Measurements from ENCODE around the gene CLUH. TPM values are rescaled to one million over a fixed set of nuclear protein-coding genes. Genes with fewer than 3 reads are reported as not detected.
"Not testable (repeated sequence)": the region's sequence is repeated elsewhere in the genome, so short reads cannot be mapped to it uniquely, and the experiment has no call there.

The CLUH gene
- total and polyA plus RNA-seq, 9 donors, result 11.5 to 57.9 (median 42.6) TPM

DNA sequence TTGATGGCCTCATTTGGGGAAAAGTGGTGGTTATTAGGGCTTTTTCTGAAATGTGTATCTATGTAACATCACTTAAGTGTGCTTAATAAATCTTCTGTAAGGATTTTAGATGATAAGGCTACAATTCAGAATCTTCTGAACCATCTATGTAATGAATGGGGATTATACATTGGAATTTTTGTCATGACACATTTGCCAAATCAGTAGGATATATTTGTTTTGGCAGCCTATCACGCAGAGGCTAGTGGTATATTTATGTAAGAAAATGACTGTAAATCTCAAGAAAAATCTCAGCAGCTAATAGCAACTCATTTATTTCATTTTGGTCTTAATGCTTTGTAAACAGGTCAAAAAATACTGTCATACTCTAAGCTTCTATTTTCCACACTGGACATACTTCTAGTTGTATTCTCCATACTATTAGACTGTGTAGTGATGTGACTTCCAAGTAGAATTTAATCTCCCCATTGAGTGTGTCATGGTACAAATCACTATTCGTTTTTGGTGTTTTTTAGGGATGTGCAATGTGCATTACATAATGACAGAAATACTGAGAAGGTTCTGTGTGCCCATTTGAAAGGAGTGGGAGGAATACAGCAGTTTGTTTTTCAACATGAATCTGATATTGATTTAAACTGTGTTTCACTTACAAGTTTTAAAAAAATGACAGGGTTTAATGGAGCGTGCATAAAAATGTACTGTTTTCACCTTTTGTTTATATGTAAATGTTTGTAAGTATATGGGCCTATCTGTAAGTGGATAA is 29.2 kb downstream of the CLUH start:
- Histone ChIP-seq H3K4me3 (no peak overlapping the region), H3K4me1 (ENCODE audit: insufficient read depth) (no peaks in the 10 kb centered on the region), H3K27me3 (no peaks in the 10 kb centered on the region), H3K9me3 (no peaks in the 10 kb centered on the region), H3K36me3 (no peaks in the 10 kb centered on the region), H3K27ac (no peak overlapping the region)
- no peak for DNase-seq
- 68 to 72% (median 70%) methylated on average over 3 of the region's 3 CpGs for WGBS, 3 donors
- TF ChIP-seq POLR2A (IDR thresholded peaks at IDR 0.05) (no peak), EP300 (IDR thresholded peaks at IDR 0.05) (no peak)
- TF ChIP-seq, protein P1, sequence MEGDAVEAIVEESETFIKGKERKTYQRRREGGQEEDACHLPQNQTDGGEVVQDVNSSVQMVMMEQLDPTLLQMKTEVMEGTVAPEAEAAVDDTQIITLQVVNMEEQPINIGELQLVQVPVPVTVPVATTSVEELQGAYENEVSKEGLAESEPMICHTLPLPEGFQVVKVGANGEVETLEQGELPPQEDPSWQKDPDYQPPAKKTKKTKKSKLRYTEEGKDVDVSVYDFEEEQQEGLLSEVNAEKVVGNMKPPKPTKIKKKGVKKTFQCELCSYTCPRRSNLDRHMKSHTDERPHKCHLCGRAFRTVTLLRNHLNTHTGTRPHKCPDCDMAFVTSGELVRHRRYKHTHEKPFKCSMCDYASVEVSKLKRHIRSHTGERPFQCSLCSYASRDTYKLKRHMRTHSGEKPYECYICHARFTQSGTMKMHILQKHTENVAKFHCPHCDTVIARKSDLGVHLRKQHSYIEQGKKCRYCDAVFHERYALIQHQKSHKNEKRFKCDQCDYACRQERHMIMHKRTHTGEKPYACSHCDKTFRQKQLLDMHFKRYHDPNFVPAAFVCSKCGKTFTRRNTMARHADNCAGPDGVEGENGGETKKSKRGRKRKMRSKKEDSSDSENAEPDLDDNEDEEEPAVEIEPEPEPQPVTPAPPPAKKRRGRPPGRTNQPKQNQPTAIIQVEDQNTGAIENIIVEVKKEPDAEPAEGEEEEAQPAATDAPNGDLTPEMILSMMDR (IDR thresholded peaks at IDR 0.05), result no peak
- intact Hi-C loops (cut with DNase I), result loop anchor here in 1 of 4 donors (10.0 kb wide), 1 partner anchor 298 kb away; no protein-coding TSS in a partner anchor

DNA sequence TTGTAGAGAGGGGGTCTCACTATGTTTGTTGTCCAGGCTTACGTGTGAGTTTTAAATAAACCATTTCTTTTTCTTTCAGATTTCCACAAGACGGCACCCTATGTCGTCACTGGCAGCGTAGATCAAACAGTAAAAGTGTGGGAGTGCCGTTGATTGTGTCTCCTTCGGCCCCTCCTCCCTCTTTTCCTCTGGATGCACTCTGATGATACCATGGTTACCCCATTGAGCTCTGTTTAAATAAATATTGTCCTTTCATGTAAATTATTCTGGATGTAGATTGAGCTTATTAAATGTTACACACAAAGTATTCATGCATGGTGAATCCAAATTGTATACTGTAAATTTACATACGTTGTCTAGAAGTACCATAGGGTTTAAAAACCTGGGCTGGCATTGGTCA is 29.9 kb downstream of the CLUH start:
- WGBS, 3 donors, result 72 to 76% (median 75%) methylated on average over 7 of the region's 7 CpGs
- no peaks in the 10 kb centered on the region for H3K27me3 ChIP-seq
- H3K4me3 ChIP-seq, result no peak overlapping the region
- no peak for DNase-seq
- no peaks in the 10 kb centered on the region for H3K4me1 ChIP-seq (ENCODE audit: insufficient read depth)
- no peak overlapping the region for H3K27ac ChIP-seq
- no peaks in the 10 kb centered on the region for H3K36me3 ChIP-seq
- TF ChIP-seq, protein P1 (IDR thresholded peaks at IDR 0.05), result no peak
- intact Hi-C loops (cut with DNase I), result loop anchor here in 1 of 4 donors (10.0 kb wide), 1 partner anchor 297 kb away; no protein-coding TSS in a partner anchor
- no peaks in the 10 kb centered on the region for H3K9me3 ChIP-seq

DNA sequence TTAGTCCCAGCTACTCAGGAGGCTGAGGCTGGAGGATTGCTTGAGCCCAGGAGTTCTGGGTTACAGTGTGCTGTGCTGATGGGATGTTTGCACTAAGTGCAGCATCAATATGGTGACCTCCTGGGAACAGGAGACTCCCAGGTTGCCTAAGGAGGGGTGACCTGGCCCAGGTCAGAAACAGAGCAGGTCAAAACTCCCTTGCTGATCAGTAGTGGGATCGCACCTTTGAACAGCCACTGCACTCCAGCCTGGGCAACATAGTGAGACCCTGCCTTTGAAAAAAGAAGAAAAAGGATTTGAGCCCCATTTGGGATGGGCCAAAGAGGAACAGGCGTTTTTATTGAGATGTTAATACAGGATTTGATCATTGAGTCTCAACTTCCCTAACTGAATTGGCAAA is 30.6 kb downstream of the CLUH start:
- Histone ChIP-seq H3K27me3 (no peaks in the 10 kb centered on the region), H3K4me1 (ENCODE audit: insufficient read depth) (no peaks in the 10 kb centered on the region), H3K27ac (no peak overlapping the region), H3K4me3 (no peak overlapping the region), H3K9me3 (no peaks in the 10 kb centered on the region), H3K36me3 (no peaks in the 10 kb centered on the region)
- DNase-seq, result no peak
- intact Hi-C loops (cut with DNase I), result loop anchor here in 1 of 4 donors (10.0 kb wide), 1 partner anchor 296 kb away; no protein-coding TSS in a partner anchor
- no peak for TF ChIP-seq EP300 (IDR thresholded peaks at IDR 0.05)
- no peak for TF ChIP-seq POLR2A (IDR thresholded peaks at IDR 0.05)
- TF ChIP-seq, protein P1 (IDR thresholded peaks at IDR 0.05), result no peak
- 92 to 100% (median 93%) methylated on average over 2 of the region's 2 CpGs for WGBS, 3 donors

DNA sequence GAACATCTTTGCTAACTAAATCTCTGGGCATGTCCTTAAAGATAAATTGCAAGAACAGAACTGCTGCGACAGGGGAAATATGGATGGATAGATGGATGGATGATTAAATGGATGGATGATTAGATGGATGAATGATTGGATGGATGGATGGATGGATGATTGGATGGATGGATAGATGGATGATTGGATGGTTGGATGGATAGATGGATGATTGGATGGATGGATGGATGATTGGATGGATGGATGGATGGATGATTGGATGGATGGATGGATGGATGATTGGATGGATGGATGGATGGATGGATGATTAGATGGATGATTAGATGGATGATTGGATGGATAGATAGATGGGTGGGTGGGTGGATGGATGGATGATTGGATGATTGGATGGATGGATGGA is 32.3 kb downstream of the CLUH start:
- not testable (repeated sequence) for H3K4me3 ChIP-seq; H3K9me3 ChIP-seq; DNase-seq; H3K27ac ChIP-seq; H3K36me3 ChIP-seq; H3K27me3 ChIP-seq; H3K4me1 ChIP-seq (ENCODE audit: insufficient read depth)
- WGBS, 3 donors, result 100% methylated on average over 1 of the region's 1 CpG
- intact Hi-C loops (cut with DNase I), result loop anchor here in 1 of 4 donors (2.0 kb wide), 1 partner anchor 16 kb away; no protein-coding TSS in a partner anchor

DNA sequence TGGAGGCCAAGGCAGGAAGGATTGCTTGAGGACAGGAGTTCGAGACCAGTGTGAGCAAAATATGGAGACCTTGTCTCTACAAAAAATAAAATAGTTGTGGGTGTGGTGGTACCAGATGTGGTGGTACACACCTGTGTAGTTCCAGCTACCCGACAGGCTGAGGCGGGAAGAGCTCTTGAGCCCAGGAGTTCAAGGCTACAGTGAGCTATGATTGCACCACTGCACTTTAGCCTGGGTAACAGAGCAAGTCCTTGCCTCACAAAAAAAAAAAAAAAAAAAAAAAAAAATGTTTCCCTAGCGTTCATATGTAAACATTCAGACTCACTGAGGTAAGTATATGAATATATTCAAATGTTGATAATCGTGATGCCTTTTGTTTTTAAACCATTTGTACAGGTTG is 39.5 kb downstream of the CLUH start:
- 84 to 93% (median 88%) methylated on average over 5 of the region's 5 CpGs for WGBS, 3 donors
- intact Hi-C loops (cut with DNase I), result no loop called here

DNA sequence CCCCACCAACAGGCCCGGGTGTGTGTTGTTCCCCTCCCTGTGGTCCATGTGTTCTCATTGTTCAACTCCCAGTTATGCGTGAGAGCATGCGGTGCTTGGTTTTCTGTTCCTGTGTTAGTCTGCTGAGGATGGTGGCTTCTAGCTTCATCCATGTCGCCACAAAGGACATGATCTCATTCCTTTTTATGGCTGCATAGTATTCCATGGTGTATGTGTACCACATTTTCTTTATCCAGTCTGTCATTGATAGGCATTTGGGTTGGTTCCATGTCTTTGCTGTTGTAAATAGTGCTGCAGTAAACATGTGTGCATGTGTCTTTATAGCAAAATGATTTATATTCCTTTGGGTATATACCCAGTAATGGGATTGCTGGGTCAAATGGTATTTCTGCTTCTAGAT is 51.2 kb downstream of the CLUH start:
- 91 to 95% (median 93%) methylated on average over 4 of the region's 4 CpGs for WGBS, 3 donors
- H3K9me3 ChIP-seq; H3K27me3 ChIP-seq; H3K4me3 ChIP-seq; intact Hi-C loops (cut with DNase I); H3K4me1 ChIP-seq (ENCODE audit: insufficient read depth); H3K36me3 ChIP-seq; DNase-seq; H3K27ac ChIP-seq: not testable (repeated sequence)

More for the DNA sequence above, 39.5 kb downstream of the CLUH start:
- Histone ChIP-seq H3K4me1 (ENCODE audit: insufficient read depth) (no peaks in the 10 kb centered on the region), H3K27ac (no peak overlapping the region), H3K36me3 (no peaks in the 10 kb centered on the region), H3K9me3 (no peaks in the 10 kb centered on the region), H3K4me3 (no peak overlapping the region), H3K27me3 (no peaks in the 10 kb centered on the region)
- TF ChIP-seq, protein P1 (IDR thresholded peaks at IDR 0.05), result no peak
- no peak for TF ChIP-seq POLR2A (IDR thresholded peaks at IDR 0.05)
- no peak for TF ChIP-seq EP300 (IDR thresholded peaks at IDR 0.05)
- DNase-seq, result no peak

DNA sequence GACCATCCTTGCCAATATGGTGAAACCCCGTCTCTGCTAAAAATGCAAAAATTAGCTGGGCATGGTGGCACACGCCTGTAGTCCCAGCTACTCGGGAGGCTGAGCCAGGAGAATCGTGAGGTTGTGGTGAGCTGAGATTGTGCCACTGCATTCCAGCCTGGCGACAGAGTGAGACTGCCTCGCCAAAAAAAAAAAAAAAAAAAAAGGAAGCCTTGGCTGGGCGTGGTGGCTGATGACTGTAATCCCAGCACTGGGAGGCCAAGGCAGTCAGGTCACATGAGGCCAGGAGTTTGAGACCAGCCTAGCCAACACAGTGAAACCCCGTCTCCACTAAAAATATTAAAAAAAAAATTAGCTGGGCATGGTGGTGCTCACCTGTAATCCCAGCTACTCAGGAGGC is 52.2 kb downstream of the CLUH start:
- 78 to 80% (median 78%) methylated on average over 8 of the region's 8 CpGs for WGBS, 3 donors
- H3K27me3 ChIP-seq; H3K27ac ChIP-seq; H3K36me3 ChIP-seq; H3K4me1 ChIP-seq (ENCODE audit: insufficient read depth); H3K9me3 ChIP-seq; intact Hi-C loops (cut with DNase I); H3K4me3 ChIP-seq; DNase-seq: not testable (repeated sequence)

Data from ovary (tissue), 9 donors.